Hepatocyte (in vitro differentiated cells): ENCODE measurements around the gene THUMPD1. TPM values are rescaled to one million over a fixed set of nuclear protein-coding genes. Genes with fewer than 3 reads are reported as not detected.

Experiments used
- DNase-seq: peaks from one replicate; pipeline ENCODE4 v3.0.0-alpha.2; 2016; ENCODE audit warnings: low spot score
- H2AFZ ChIP-seq: fragments of 200-600 bp; sonication (generic); 2 replicates; pipeline ENCODE4 v1.6.0; 2016; ENCODE audit warnings: antibody characterized with exemption, mild to moderate bottlenecking
- H3K27ac ChIP-seq: fragments of 200-600 bp; sonication (generic); 2 replicates; pipeline ENCODE4 v1.5.1; 2016; ENCODE audit warnings: mild to moderate bottlenecking
- H3K27me3 ChIP-seq: fragments of 200-600 bp; sonication (generic); 2 replicates; pipeline ENCODE4 v1.6.1; 2016
- H3K36me3 ChIP-seq: fragments of 200-600 bp; sonication (generic); replicated peaks from 2 replicates; pipeline ENCODE4 v1.5.1; 2016; ENCODE audit warnings: low read depth; ENCODE audit not compliant: insufficient read depth
- H3K4me1 ChIP-seq: fragments of 200-600 bp; sonication (generic); 2 replicates; pipeline ENCODE4 v1.5.1; 2016; ENCODE audit warnings: mild to moderate bottlenecking, moderate library complexity; ENCODE audit not compliant: insufficient read depth
- H3K4me2 ChIP-seq: fragments of 200-600 bp; sonication (generic); 2 replicates; pipeline ENCODE4 v1.6.0; 2016
- H3K4me3 ChIP-seq: fragments of 200-600 bp; sonication (generic); 2 replicates; pipeline ENCODE4 v1.5.1; 2016; ENCODE audit warnings: mild to moderate bottlenecking
- H3K79me2 ChIP-seq: fragments of 200-600 bp; sonication (generic); 2 replicates; pipeline ENCODE4 v1.6.0; 2017; ENCODE audit warnings: mild to moderate bottlenecking
- H3K9me2 ChIP-seq: fragments of 200-600 bp; sonication (generic); replicated peaks from 2 replicates; pipeline ENCODE4 v1.6.0; 2017; ENCODE audit warnings: mild to moderate bottlenecking; ENCODE audit not compliant: insufficient read depth
- H3K9me3 ChIP-seq: fragments of 200-600 bp; sonication (generic); 2 replicates; pipeline ENCODE4 v1.5.1; 2016; ENCODE audit warnings: low read depth, mild to moderate bottlenecking
- H4K20me1 ChIP-seq: fragments of 200-600 bp; sonication (generic); 2 replicates; pipeline ENCODE4 v1.6.0; 2016; ENCODE audit warnings: mild to moderate bottlenecking; ENCODE audit not compliant: insufficient read depth, poor library complexity, severe bottlenecking
- EZH2 ChIP-seq: fragments of 200-600 bp; sonication (generic); IDR thresholded peaks from 2 replicates; pipeline ENCODE4 v1.6.1; 2016; ENCODE audit warnings: antibody characterized with exemption, mild to moderate bottlenecking, borderline replicate concordance
- EZH2phosphoT487 ChIP-seq: fragments of 200-600 bp; sonication (generic); IDR thresholded peaks from one replicate; pipeline ENCODE4 v1.6.1; 2018; ENCODE audit warnings: antibody characterized with exemption, mild to moderate bottlenecking, low read depth, moderate library complexity; ENCODE audit not compliant: unreplicated experiment, severe bottlenecking
- WGBS: methylation state at CpG from one replicate; pipeline ENCODE4 v1.1.6; 2016; ENCODE audit warnings: low lambda C conversion rate; ENCODE audit errors: missing lambda C conversion rate; 5-methylcytosine and 5-hydroxymethylcytosine counted together
- polyA plus RNA-seq: library from polyadenylated mRNA; unstranded; fragments of >200 nt; fragmentation: Nextera tagmentation; extraction: Ambion mirVana; gene quantifications from 2 replicates; pipeline ENCODE4 v1.2.1, GENCODE V29; 2016
- total RNA-seq: library from RNA; depleted of rRNA; stranded (reverse); fragments of >200 nt; gene quantifications from 2 replicates; pipeline ENCODE4 v1.2.3, GENCODE V29; 2014
- TF ChIP-seq, protein P1 (sequence below): fragments of 200-600 bp; sonication (generic); IDR thresholded peaks from 2 replicates; pipeline ENCODE4 v1.5.1; 2016; ENCODE audit warnings: antibody characterized with exemption, mild to moderate bottlenecking; ENCODE audit not compliant: poor library complexity

Gene THUMPD1
- total and polyA plus RNA-seq, 2 experiments from 2014 or later: 27.3 to 51.6 TPM

DNA sequence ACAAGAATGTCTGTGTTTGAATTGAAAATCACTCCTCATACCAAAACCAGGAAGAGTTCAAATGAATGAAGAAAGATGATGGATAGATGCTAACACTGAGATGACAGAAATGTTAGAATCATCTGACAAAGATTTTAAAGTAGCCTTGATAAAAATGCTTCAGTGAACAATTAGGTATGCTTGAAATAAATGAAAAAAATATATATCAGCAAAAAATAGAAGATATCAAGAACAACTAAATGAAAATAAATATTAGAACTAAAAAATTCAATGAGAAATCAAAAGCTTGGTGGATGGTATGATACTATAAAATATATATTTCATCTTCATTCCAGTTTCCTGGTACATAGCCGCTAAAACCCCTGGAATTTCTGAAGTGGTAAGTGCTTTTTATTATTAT, 13.6 kb upstream of the THUMPD1 start:
- Histone ChIP-seq H3K36me3 (no peaks in the 10 kb centered on the region), H3K27me3 (no peaks in the 10 kb centered on the region), H3K4me1 (no peaks in the 10 kb centered on the region), H3K4me2 (no peak overlapping the region), H3K9me3 (no peaks in the 10 kb centered on the region), H3K27ac (no peak overlapping the region), H4K20me1 (no peaks in the 10 kb centered on the region), H3K4me3 (no peak overlapping the region), H3K79me2 (no peaks in the 10 kb centered on the region), H3K9me2 (no peaks in the 10 kb centered on the region), H2AFZ (no peak overlapping the region)
- DNase-seq: no peak
- 69% methylated on average over 1 of the region's 1 CpG for WGBS
- TF ChIP-seq, protein P1, sequence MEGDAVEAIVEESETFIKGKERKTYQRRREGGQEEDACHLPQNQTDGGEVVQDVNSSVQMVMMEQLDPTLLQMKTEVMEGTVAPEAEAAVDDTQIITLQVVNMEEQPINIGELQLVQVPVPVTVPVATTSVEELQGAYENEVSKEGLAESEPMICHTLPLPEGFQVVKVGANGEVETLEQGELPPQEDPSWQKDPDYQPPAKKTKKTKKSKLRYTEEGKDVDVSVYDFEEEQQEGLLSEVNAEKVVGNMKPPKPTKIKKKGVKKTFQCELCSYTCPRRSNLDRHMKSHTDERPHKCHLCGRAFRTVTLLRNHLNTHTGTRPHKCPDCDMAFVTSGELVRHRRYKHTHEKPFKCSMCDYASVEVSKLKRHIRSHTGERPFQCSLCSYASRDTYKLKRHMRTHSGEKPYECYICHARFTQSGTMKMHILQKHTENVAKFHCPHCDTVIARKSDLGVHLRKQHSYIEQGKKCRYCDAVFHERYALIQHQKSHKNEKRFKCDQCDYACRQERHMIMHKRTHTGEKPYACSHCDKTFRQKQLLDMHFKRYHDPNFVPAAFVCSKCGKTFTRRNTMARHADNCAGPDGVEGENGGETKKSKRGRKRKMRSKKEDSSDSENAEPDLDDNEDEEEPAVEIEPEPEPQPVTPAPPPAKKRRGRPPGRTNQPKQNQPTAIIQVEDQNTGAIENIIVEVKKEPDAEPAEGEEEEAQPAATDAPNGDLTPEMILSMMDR: no peak
- no peak for TF ChIP-seq EZH2phosphoT487
- no peak for TF ChIP-seq EZH2

GRCh38 chr16:20753727-20754126, 12.1 kb upstream of the THUMPD1 start:
- H3K9me2 ChIP-seq: no peaks in the 10 kb centered on the region
- H4K20me1 ChIP-seq: no peaks in the 10 kb centered on the region
- no peaks in the 10 kb centered on the region for H3K79me2 ChIP-seq
- H3K4me3 ChIP-seq: no peak overlapping the region
- H3K4me2 ChIP-seq: no peak overlapping the region
- H3K4me1 ChIP-seq: no peaks in the 10 kb centered on the region
- H3K36me3 ChIP-seq: no peaks in the 10 kb centered on the region
- no peak overlapping the region for H2AFZ ChIP-seq
- H3K9me3 ChIP-seq: no peaks in the 10 kb centered on the region
- no peak for DNase-seq
- H3K27ac ChIP-seq: no peak overlapping the region
- 85% methylated on average over 1 of the region's 1 CpG for WGBS
- TF ChIP-seq, protein P1: no peak
- TF ChIP-seq EZH2 (no peak), EZH2phosphoT487 (no peak)
- H3K27me3 ChIP-seq: no peaks in the 10 kb centered on the region

GRCh38 chr16:20750558-20750957, 8.9 kb upstream of the THUMPD1 start:
- no peak for TF ChIP-seq EZH2phosphoT487
- TF ChIP-seq EZH2: no peak
- TF ChIP-seq, protein P1: no peak
- H3K4me3 ChIP-seq: no peak overlapping the region
- H3K27me3 ChIP-seq: no peaks in the 10 kb centered on the region
- no peaks in the 10 kb centered on the region for H3K9me3 ChIP-seq
- no peak overlapping the region for H3K4me2 ChIP-seq
- no peak overlapping the region for H3K27ac ChIP-seq
- no peaks in the 10 kb centered on the region for H3K79me2 ChIP-seq
- H3K9me2 ChIP-seq: no peaks in the 10 kb centered on the region
- 73% methylated on average over 1 of the region's 1 CpG for WGBS
- no peaks in the 10 kb centered on the region for H3K4me1 ChIP-seq
- DNase-seq: no peak
- H4K20me1 ChIP-seq: no peaks in the 10 kb centered on the region
- H3K36me3 ChIP-seq: no peaks in the 10 kb centered on the region
- H2AFZ ChIP-seq: no peak overlapping the region

- DNase-seq: no peak
- Histone ChIP-seq H3K79me2 (no peaks in the 10 kb centered on the region), H3K4me2 (no peak overlapping the region), H3K27me3 (no peaks in the 10 kb centered on the region), H3K4me1 (no peaks in the 10 kb centered on the region), H3K9me2 (no peaks in the 10 kb centered on the region), H3K27ac (no peak overlapping the region), H4K20me1 (no peaks in the 10 kb centered on the region), H3K36me3 (no peaks in the 10 kb centered on the region), H3K4me3 (no peak overlapping the region), H3K9me3 (no peaks in the 10 kb centered on the region), H2AFZ (no peak overlapping the region)
- TF ChIP-seq, protein P1: no peak
- TF ChIP-seq EZH2 (no peak), EZH2phosphoT487 (no peak)
- WGBS: 87% methylated on average over 1 of the region's 1 CpG
These were observed 7.9 kb upstream of the THUMPD1 start for GRCh38 chr16:20749474-20749873.
